ENCODE results near the gene TKFC. TPM values are rescaled to one million over a fixed set of nuclear protein-coding genes. Genes with fewer than 3 reads are reported as not detected.
"Not testable (repeated sequence)": the region's sequence is repeated elsewhere in the genome, so short reads cannot be mapped to it uniquely, and the experiment has no call there.

Gene TKFC
- total RNA-seq, 2 donors from 2014 or later = 29.3 to 83.8 TPM

DNA sequence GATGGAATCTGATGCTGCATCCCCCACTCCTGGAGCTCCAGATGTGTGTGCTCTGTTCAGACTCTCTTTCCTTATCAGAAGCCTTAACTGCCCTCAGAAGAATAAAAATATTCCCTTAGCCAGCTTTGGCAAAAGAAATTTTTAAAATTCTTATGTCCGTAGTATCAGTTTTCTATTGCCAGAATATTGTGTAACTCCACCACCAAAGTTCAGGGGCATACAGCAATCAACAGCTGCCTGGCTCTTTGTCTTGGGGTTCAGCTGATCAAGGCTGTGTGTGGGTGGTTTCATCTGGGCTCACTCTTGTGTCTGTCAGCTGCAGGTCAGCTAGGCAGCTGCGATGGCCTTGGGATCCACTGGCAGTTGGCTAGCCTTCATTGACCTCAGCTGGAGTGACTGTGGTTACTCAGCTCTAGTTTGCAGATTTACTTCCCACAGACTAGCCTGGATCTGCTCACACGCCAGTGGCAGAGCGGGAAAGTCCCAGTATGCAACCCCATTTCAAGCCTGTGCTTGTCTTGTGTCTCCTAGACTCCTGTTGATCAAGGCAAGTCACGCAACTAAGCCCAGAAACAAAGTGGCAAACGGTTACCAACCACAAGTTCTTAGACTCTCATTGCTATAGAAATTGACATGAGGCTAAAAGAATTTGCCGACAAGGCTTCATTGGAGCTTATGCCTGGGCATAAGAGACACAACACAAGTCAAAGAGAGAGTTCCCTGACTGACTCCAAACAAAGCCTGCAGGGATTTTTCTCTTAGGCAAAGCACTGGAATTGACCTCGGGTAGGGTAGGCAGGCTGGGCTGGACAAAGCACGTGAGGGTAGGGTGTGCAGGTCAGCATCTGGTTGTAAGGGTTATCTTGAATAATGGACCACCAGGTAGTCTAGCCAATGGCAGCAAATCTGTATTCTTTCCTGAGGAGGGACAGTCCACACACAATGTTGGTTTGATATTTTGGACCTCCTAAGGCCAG is 36.6 kb downstream of the TKFC start:
- peak in 1 of 2 donors; percentile 68 for ATAC-seq
- no peak for DNase-seq (ENCODE audit: low spot score in 2 of 2)
- Mint-ChIP-seq H3K27ac (peak overlapping the region; percentile 48 to 85), H3K9me3 (no peaks in the 10 kb centered on the region), H3K36me3 (peaks cover 7 to 35% of the 10 kb centered on the region in 2 donors)

DNA sequence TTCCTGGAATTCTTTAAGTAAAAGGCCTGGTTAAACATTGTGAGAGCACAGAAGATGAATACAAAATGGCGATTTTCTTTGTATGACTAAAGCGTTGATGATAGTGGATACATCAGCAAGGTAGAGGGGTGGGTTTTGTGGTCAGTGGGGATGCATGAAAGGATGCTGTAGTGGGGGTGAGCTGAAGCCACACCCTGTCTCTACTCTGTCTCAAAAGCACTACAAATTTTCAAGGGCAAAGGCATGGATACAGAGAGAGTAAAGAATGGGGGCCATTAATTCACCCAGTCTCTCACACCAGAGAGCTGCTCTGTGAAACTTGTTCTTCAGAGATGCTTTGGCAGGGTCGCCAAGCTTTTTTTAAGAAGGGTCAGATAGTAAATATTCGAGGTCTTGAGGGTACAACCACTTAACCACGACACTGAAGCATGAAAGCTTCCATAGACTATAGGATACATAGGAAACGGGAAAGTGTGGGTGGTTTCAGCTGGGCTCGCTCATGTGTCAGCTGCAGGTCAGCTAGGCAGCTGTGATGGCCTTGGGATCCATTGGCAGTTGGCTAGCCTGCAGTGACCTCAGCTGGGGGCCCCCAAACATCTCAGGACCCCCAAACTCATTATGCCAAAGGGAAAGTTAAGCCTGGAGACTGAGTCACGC is 37.4 kb downstream of the TKFC start:
- Mint-ChIP-seq H3K27ac (peak overlapping the region; percentile 48 to 85), H3K36me3 (peaks cover 7 to 40% of the 10 kb centered on the region in 2 donors), H3K9me3 (no peaks in the 10 kb centered on the region)
- peak; percentile 56 to 74 for ATAC-seq
- no peak for DNase-seq (ENCODE audit: low spot score in 2 of 2)

DNA sequence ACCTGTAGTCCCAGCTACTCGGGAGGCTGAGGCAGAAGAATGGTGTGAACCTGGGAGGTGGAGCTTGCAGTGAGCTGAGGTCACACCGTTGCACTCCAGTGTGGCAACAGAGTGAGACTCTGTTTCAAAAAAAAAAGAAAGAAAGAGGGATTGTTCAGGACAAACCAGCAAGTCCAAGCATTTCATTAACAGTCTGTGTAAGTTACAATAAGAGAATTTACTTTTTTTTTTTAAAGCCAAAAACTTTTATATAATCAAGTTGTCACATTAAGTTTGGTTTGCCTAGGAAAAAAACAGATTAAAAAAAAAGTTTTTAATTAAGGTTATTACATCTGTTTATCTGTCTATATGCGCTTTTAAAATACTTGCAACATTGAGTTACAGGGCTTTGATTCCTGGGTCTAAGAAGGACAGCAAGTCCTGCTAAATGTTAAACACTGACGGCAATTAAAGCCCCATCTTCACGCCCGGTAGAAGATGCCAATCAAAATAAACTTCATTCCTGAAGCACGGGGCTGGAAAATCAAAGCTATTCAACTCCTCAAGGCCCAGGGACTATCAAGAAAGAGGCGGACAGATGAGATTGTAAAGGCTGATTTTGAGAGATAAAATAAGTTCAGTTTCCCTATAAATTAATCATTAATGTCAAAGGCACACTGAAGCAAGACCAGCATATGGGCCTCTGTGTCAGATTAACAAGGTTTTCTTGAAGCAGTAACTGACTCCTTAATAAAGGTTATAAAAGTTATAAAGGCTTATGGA is 39.8 kb downstream of the TKFC start:
- Mint-ChIP-seq H3K27ac (no peak overlapping the region), H3K36me3 (peaks cover 7 to 46% of the 10 kb centered on the region in 2 donors), H3K9me3 (no peaks in the 10 kb centered on the region)
- ATAC-seq (no peak), DNase-seq (ENCODE audit: low spot score in 2 of 2) (no peak)

DNA sequence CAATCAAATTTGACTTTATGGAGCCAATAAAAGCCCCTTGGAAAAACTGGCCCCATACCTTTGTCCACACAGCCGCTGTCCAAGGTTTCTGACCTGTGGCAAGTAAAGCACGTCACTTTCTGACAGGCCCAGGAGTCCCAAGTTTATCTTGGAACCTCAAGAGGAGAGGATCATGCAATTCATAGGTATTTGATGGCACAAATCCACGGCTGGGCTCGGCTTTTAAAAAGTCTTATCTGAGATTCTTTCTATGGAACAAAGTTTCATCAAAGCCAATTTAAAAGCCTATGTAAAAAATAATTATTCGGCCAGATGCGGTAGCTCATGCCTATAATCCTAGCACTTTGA is 42.7 kb downstream of the TKFC start:
- Mint-ChIP-seq H3K27ac (no peak overlapping the region), H3K9me3 (no peaks in the 10 kb centered on the region), H3K36me3 (peaks cover 0 to 33% of the 10 kb centered on the region in 2 donors)
- no peak for DNase-seq (ENCODE audit: low spot score in 2 of 2)
- ATAC-seq = no peak

DNA sequence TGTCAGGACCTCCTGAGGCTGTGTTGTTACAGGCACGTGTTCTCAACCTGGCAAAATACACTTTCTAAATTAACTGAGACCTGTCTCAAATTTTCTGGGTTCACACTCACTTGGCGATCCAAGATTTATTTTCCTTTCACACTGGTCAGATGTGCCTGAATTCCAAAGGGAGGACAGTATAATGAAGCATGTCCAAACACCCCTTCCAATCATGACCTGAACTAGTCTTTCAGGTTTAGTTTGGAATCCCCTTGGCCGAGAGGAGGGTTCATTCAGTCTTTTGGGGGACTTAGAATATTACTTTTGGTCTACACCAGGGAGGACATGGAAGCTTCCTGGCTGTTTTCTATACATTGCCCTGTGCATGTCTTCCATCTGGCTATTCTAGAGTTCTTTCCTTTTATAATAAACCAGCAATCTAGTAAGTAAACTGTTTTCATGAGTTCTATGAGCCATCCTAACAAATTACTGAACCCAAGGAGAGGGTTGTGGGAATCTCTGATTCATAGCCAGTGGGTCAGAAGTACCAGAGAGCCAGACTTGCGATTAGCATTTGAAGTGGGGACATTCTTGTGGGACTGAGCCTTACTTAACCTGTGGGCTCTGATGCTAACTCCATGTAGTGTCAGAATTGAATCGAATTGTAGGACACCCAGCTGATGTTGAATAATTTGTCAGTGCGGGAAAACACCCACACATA is 44.6 kb downstream of the TKFC start:
- Mint-ChIP-seq H3K9me3 (no peaks in the 10 kb centered on the region), H3K36me3 (peaks cover 0 to 19% of the 10 kb centered on the region in 2 donors), H3K27ac (no peak overlapping the region)
- ATAC-seq (no peak), DNase-seq (ENCODE audit: low spot score in 2 of 2) (no peak)

DNA sequence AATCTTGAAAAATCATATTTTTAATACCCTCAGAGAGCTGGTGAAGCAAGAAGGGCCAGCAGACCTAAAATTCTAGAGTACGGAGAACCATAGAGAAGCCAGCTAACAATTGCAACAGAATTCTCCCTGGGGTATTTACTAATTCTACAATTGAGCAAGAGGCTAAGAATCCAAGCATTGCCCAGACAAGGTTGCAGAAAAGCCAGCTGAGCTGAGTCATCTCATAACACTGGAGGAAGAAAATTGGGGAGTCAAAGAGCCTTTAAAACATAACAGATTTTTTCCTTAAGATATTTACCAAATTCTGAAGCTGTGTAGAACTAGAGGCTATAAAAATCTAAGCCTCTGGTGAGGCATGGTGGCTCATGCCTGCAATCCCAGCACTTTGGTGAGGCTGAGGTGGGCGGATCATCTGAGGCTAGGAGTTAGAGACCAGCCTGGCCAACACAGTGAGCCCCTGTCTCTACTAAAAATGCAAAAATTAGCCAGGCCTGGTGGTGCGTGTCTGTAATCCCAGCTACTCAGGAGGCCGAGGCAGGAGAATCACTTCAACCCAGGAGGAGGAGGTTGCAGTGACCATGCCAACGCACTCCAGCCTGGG is 45.8 kb downstream of the TKFC start:
- no peaks in the 10 kb centered on the region for H3K9me3 Mint-ChIP-seq
- no peak for ATAC-seq
- no peak for DNase-seq (ENCODE audit: low spot score in 2 of 2)
- H3K27ac Mint-ChIP-seq = peak overlapping the region in 1 of 2 donors; percentile 60
- peaks cover 0 to 12% of the 10 kb centered on the region in 2 donors for H3K36me3 Mint-ChIP-seq

DNA sequence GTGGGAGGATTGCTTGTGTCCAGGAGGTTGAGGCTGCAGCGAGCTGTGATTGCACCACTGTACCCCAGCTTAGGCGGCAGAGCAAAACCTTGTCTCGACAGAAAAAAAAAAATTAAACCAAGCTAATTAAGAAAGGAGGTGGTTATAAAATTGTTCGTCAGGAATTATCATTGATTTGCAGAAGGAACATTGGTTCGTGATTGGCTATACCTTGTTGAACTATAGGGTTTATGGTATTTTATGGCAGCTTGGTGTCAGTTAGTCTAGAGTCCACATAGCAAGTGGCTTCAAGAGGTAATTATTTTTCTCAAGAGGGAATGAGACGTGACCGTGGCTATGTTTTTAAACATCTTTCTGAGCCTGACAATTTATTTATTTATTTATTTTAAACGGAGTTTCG is 47.9 kb downstream of the TKFC start:
- DNase-seq (ENCODE audit: low spot score in 2 of 2) (no peak), ATAC-seq (no peak)
- no peak overlapping the region for H3K27ac Mint-ChIP-seq
- H3K9me3 Mint-ChIP-seq = no peaks in the 10 kb centered on the region
- H3K36me3 Mint-ChIP-seq = peaks cover 0 to 7% of the 10 kb centered on the region in 2 donors

DNA sequence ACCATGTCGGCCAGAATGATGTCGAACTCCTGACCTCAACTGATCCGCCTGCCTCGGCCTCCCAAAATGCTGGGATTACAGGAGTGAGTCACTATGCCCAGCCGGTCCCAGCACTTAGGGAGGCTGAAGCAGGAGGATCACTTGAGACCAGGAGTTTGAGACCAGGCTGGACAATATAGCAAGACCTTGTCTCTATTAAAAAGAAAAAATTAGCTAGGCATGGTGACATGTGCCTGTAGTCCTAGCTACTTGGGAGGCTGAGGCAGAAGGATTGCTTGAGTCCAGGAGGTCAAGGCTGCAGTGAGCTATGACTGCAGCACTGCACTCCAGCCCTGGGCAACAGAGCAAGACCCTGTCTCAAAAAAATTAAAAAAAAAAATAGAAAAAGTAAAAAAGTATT is 50.8 kb downstream of the TKFC start:
- not testable (repeated sequence) for H3K27ac Mint-ChIP-seq; ATAC-seq; H3K36me3 Mint-ChIP-seq; H3K9me3 Mint-ChIP-seq; DNase-seq (ENCODE audit: low spot score in 2 of 2)

DNA sequence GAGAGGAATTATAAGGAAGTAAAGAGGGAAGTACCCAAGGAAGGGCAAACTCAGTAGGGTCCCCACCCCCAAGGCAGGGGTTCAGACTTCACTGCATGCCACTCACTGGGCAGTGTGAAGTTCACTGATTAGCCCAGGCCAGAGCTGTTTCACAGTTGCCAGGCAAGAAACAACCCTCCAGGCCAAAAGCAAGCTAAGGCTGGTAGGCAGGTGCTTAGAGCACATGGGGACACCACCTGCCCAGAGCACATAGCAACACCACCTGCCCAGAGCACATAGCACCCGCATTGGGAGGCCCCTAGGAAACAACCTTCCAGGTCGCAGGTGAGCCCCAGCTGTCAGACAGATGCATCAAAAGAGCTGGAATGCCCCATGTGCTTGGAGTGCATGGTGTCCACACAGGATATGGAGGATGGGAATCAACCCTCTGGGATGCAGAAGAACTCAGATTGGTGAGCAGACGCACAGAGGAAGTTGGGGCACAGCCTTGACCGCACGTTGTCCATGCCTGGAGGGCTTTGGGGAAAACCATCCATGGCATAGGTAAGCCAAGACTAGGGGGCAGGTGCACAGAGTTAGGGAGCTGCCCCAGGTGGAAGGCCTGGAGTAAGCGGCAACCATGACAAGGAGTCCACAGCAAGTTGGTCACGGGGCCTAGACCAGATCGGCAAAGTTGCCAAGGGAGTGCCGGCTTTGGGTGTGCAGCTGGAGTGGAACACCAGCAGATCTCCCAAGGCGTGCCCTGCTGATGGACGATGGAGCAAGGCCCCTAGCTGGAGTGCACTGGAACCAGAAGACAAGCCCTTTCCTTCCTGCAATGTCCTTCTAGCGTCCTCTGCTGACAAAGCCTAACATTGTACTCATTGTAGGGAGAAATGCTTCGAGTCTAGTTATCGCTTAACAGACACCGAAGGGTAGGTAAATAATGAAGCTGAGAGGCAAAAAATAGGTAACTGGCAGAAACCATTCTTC is 51.5 kb downstream of the TKFC start:
- Mint-ChIP-seq H3K9me3 (no peaks in the 10 kb centered on the region), H3K27ac (no peak overlapping the region), H3K36me3 (no peaks in the 10 kb centered on the region)
- DNase-seq (ENCODE audit: low spot score in 2 of 2) = no peak
- ATAC-seq = no peak

DNA sequence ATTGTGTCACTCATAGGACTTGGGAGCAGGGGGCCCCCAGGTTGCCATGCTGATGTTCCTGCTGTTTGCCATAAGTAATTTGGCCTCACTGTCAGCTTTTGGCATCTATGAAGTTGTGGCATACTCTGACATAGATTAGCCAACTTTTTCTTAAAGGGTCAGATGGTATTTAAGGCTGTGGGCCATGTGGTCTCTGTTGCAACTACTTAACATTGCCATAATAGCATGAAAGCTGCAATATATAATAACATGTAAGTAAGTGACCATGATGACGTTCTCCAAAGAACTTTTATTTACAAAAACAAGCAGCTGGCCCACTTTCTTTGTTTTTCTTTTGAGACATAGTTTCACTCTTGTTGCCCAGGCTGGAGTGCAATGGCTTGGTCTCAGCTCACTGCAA is 57.1 kb downstream of the TKFC start:
- DNase-seq (ENCODE audit: low spot score in 2 of 2) (no peak), ATAC-seq (no peak)
- no peak overlapping the region for H3K27ac Mint-ChIP-seq
- no peaks in the 10 kb centered on the region for H3K9me3 Mint-ChIP-seq
- peaks cover 8 to 10% of the 10 kb centered on the region in 2 donors for H3K36me3 Mint-ChIP-seq

DNA sequence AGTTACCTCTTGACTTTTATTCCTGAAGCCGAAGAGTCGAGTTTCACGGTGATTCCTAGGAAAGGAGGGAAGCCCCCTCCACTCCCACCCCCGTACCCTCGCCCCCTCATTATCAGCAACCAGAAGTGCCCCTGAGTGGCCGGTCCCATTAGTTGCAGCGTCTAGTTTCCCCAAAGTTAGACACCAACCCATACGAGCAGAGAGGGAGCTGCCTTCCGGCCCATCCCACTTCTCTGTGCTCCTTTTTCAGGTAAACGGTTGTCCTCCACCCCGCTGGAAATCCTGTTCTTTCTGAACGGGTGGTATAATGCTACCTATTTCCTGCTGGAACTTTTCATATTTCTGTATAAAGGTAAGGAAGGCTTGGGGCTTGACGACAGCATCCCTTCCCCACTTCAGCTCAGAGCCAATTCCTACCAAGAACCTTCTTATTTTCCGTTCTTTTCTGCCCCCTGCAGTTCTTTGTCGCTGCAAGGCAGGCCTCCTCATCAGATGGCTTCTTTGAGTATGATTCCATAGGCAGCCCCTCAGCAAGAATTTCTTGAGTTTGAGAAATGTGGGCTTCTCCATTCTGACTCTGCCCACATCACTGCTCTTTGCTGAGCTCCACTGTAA is 60.1 kb downstream of the TKFC start:
- Mint-ChIP-seq H3K36me3 (peaks cover 10 to 12% of the 10 kb centered on the region in 2 donors), H3K9me3 (no peaks in the 10 kb centered on the region), H3K27ac (peak overlapping the region; percentile 95 to 98)
- ATAC-seq (peak in 1 of 2 donors; percentile 47), DNase-seq (ENCODE audit: low spot score in 2 of 2) (no peak)

Other genes starting within 250 kb of the TKFC start
- gene CD5, start 230.7 kb upstream of the TKFC start, total RNA-seq = 100 to 1,000 TPM; 227 to 294 TPM
- 10 to 100 TPM; 10.2 to 10.9 TPM for gene VPS37C, start 171.8 kb upstream of the TKFC start, total RNA-seq
- gene PGA3, start 129.7 kb upstream of the TKFC start, total RNA-seq = not detected
- not detected for gene PGA4, start 110.9 kb upstream of the TKFC start, total RNA-seq
- not detected for gene PGA5, start 92.1 kb upstream of the TKFC start, total RNA-seq
- 10 to 100 TPM in 1 of 2 donors, 1 to 10 TPM in 1; 5.4 to 19.6 TPM for gene VWCE, start 37.9 kb upstream of the TKFC start, total RNA-seq
- 100 to 1,000 TPM; 221 to 244 TPM for gene DDB1, start 123 bp upstream of the TKFC start, total RNA-seq
- gene CYB561A3, start 28.7 kb downstream of the TKFC start, total RNA-seq = 10 to 100 TPM; 38.3 to 68.7 TPM
- gene TMEM138, start 29.1 kb downstream of the TKFC start, total RNA-seq = 10 to 100 TPM; 32.4 to 44.2 TPM
- 10 to 100 TPM in 1 of 2 donors, 1 to 10 TPM in 1; 8.7 to 14.1 TPM for gene TMEM216, start 59.4 kb downstream of the TKFC start, total RNA-seq
- 100 to 1,000 TPM; 110 to 128 TPM for gene CPSF7, start 96.7 kb downstream of the TKFC start, total RNA-seq
- gene SDHAF2, start 96.9 kb downstream of the TKFC start, total RNA-seq = 10 to 100 TPM; 32.0 to 34.3 TPM
- gene LRRC10B, start 175.5 kb downstream of the TKFC start, total RNA-seq = not detected
- gene SYT7, start 247.8 kb downstream of the TKFC start, total RNA-seq = not detected

All from activated naive CD4-positive, alpha-beta T cell treated with anti-CD3 and anti-CD28 coated beads, Interleukin-2, amount 50 U/mL, for 72 hours (primary cell).